OCI-LY3 (cell line): ENCODE results near the gene ZNF99.

ENCODE experiments used
- CTCF ChIP-seq: fragments of 200-600, 300-600 bp; sonication (generic); IDR thresholded peaks from 2 replicates; pipeline ENCODE4 v1.5.1; 2014; ENCODE audit warnings: antibody characterized with exemption, low read length, low read depth
- EZH2phosphoT487 ChIP-seq: fragments of 200-600 bp; shearing (Covaris generic); IDR thresholded peaks from 2 replicates; pipeline ENCODE4 v1.6.1; 2018; ENCODE audit warnings: antibody characterized with exemption, mixed run types, low read depth

GRCh38 chr19:22831211-22831610, 47.3 kb upstream of the ZNF99 start:
- TF ChIP-seq CTCF (no peak), EZH2phosphoT487 (no peak)
